T follicular helper cell (primary cell): Measurements from ENCODE around the gene CDK5R2.
A peak's percentile ranks its signal among the peaks of the same experiment; 100 is the strongest.

ENCODE experiments used
- DNase-seq: peaks from one replicate; pipeline ENCODE4 v3.0.0-alpha.2; 2020; ENCODE audit warnings: low read depth

Gene CDK5R2

DNA sequence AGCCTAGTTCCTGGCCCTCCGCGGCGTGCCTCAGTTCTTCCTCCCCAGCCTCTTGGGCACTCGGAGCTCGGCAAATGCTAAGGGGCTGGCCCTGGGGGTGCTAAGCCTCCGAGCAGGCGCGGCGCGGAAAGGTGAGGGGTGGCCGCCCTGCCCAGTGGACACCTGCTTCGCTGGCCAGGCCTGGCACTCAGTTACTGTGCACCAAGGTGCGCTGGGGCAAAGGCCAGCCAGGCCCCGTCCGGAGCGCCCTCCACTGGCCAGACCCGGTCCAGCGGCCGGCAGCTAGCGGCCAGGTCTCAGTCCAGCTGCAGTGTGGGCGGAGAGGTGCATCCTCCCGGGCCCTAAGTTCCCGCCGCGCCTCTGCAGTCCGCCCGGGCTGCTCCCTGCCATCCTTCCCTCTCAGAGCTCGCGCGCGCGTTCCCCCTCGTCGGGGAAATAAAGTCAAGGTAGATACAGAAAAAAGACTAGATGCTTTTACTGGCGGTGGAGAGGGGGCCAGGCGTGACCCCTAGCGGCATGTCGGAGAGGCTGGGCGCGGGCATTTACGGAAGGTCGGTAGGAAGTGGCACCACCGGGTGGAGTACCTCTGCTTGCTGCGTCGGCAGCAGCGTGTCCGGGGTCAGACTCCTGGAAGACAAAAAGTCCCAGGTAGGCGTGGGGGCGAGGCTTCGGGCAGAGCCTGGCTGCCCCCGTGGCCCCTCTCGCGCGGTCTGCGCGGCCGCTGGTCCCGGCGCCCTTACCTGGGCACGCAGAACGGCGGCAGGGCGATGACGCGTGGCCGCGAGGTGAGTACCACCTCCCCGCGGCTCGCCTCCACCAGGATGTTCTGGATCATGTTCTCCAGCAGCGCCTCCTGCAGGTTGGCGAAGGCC lies 43.2 kb downstream of the CDK5R2 start:
- DNase-seq: peak; percentile 45

DNA sequence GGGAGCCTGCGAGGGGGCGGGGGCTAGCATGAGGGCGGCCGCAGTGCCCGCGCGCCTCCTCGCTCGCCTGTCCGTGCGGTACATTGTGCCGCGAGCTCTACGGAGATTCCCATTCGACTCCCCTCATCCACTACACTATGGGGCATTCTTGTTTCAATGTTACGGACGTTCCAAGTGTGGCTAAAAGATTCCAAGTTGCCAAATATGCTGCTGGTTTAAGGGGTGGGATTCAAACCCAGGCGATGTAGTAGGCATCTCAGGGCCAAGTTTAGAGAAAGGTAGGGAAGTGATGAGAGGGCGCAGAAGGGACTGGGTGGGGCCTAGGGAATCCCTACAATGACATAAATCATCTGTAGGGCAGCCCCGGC lies 43.8 kb downstream of the CDK5R2 start:
- no peak for DNase-seq

DNA sequence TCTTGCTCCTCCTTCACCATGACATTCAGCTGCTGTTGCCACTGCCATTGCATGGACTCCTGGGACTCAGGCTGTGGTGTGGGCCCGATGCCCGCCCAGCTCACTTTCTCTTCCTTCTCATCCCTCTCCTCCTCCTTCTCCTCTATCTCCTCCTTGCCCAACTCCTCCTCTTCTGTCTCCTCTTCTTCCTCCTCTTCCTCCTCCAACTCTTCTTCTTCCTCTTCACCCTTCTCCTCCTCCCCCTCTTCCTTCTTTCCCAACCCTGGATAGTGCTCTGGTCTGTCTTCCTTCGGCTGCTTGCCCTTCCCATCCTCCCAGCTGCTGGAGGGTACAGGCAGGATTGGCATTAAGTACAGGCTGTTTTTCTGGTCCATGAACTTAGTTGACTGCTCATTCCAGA lies 44.5 kb downstream of the CDK5R2 start:
- DNase-seq: no peak

DNA sequence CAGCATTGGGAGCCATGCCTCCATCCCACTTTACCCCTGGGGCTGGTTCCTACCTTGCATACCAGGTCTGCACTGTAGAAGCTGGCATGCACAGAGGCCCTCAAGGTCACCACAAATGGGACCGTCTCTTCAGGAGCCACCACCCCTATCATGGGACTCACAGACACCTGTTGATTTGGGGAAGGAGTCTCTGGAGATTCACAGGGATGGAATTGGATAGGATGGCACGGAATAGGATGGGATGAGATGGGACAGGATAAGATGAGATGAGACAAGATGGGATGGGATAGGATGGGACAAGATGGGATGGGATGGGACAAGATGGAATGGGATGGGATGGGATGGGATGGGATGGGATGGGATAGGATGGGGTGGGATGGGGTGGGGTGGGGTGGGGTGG lies 49.8 kb downstream of the CDK5R2 start:
- DNase-seq: no peak

DNA sequence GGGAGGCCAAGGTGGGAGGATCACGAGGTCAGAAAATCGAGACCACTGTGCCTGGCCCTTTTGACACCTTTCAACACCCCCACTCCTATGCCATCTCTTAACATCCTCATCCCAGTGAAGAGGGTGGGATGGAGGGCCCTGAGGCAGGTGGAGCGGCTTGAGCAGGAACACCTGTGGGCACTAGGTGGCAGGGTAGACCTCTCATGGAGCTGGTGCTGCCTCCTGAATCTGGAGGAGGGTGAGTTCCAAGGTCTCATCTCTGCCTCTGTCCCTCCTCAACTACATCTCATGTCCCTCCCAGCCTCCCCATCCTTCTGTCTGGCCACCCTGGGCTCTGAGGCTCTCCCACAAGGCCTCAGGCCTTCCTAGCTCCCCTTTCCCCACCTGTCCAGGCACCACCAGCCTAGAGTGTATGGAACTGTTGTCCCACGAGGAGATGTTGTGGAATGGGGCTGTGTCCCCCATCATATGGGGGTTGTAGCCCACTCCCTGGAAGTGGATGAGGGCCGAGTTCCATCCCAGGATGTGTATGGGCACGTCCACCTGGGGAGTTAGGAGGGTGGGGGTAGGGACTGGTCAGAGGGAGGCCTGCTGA lies 50.8 kb downstream of the CDK5R2 start:
- DNase-seq: no peak

DNA sequence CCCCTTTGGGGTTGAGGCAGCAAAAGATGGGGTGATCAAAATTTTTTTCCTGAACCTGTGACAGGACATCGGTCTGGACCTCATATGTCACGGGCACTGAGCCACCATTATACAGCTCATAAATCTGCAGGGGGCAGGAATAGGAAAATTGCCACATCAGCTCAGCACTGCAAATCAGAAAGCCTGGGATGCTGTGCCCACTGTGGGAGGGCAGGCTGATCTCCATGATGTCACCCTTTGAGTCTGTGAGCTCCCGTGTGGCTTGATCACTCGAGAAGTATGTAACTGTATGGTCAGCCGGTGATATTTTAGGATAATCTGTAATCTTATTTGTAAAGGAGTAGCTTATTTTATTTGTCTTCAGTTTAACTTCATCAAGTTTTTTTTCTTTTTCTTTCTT lies 51.4 kb downstream of the CDK5R2 start:
- no peak for DNase-seq
